T-helper 2 cell treated with Interferon-gamma antibody and Interleukin-4, amounts not matched to agents 100 ng/mL and 5 ng/mL, for 36 hours (primary cell): ENCODE data around the gene DDHD1. TPM values are rescaled to one million over a fixed set of nuclear protein-coding genes. Genes with fewer than 3 reads are reported as not detected.

Source experiments
- intact Hi-C: fragments of 100-400 bp; cut with micrococcal nuclease; formaldehyde crosslinking; loops from one replicate; pipeline ENCODE4 v1.15.1; 2023
- total RNA-seq: library from RNA; stranded (reverse); gene quantifications from 2 replicates; pipeline ENCODE4 v1.2.3, GENCODE V29; 2022

The DDHD1 gene
- total RNA-seq = 69.8 and 71.1 TPM in 2 replicates

GRCh38 chr14:53152887-53153701 is at the start of gene DDHD1:
DDHD1 (minus strand) TSS chr14:53153323; CDS start chr14:53153098, 225 bp downstream.
- intact Hi-C loops = loop anchor here (1.0 to 10.0 kb wide), 10 partner anchors 14 to 1288 kb away; partner anchors contain the start of genes CNIH1, GNPNAT1, GPR137C and PSMC6

- intact Hi-C loops = no loop called here
Observed at GRCh38 chr14:53195949-53196348, 42.8 kb upstream of the DDHD1 start.

- intact Hi-C loops = no loop called here
Observed at GRCh38 chr14:53193193-53193592, 40.1 kb upstream of the DDHD1 start.

GRCh38 chr14:53192052-53192760 is 39.1 kb upstream of the DDHD1 start:
- intact Hi-C loops = no loop called here

- intact Hi-C loops = no loop called here
Observed at GRCh38 chr14:53190938-53191337, 37.8 kb upstream of the DDHD1 start.

- intact Hi-C loops = no loop called here
Observed at GRCh38 chr14:53187921-53188463, 34.9 kb upstream of the DDHD1 start.

- intact Hi-C loops = no loop called here
Observed at GRCh38 chr14:53186532-53186931, 33.4 kb upstream of the DDHD1 start.

GRCh38 chr14:53183611-53184010 is 30.5 kb upstream of the DDHD1 start:
- intact Hi-C loops = no loop called here

GRCh38 chr14:53183056-53183455 is 29.9 kb upstream of the DDHD1 start:
- intact Hi-C loops = no loop called here

- intact Hi-C loops = loop anchor here (2.0 kb wide), 1 partner anchor 27 kb away; no protein-coding TSS in a partner anchor
Observed at GRCh38 chr14:53181463-53182081, 28.4 kb upstream of the DDHD1 start.

GRCh38 chr14:53180272-53181221 is 27.4 kb upstream of the DDHD1 start:
- intact Hi-C loops = loop anchor here (2.0 kb wide), 1 partner anchor 26 kb away; no protein-coding TSS in a partner anchor

- intact Hi-C loops = loop anchor here (2.0 kb wide), 1 partner anchor 25 kb away; no protein-coding TSS in a partner anchor
Observed at GRCh38 chr14:53179486-53180005, 26.4 kb upstream of the DDHD1 start.

- intact Hi-C loops = no loop called here
Observed at GRCh38 chr14:53175375-53175774, 22.3 kb upstream of the DDHD1 start.

- intact Hi-C loops = no loop called here
Observed at GRCh38 chr14:53174918-53175317, 21.8 kb upstream of the DDHD1 start.

- intact Hi-C loops = no loop called here
Observed at GRCh38 chr14:53168786-53169185, 15.7 kb upstream of the DDHD1 start.

GRCh38 chr14:53167602-53168328 is 14.6 kb upstream of the DDHD1 start:
- intact Hi-C loops = no loop called here

- intact Hi-C loops = no loop called here
Observed at GRCh38 chr14:53161758-53162435, 8.8 kb upstream of the DDHD1 start.

GRCh38 chr14:53156238-53156637 is 3.1 kb upstream of the DDHD1 start:
- intact Hi-C loops = loop anchor here (10.0 kb wide), 1 partner anchor 331 kb away; no protein-coding TSS in a partner anchor

- intact Hi-C loops = loop anchor here (1.0 to 10.0 kb wide), 11 partner anchors 15 to 1287 kb away; partner anchors contain the start of genes CNIH1, GNPNAT1, GPR137C and PSMC6
Observed at GRCh38 chr14:53153702-53154112, 584 bp upstream of the DDHD1 start.
